Measurements from ENCODE around the gene TTC34. TPM values are rescaled to one million over a fixed set of nuclear protein-coding genes. Genes with fewer than 3 reads are reported as not detected.

TTC34 gene
- total RNA-seq, 1 donor from 2014 or later = 0.09 TPM

GRCh38 chr1:2783435-2784397, 17.8 kb downstream of the TTC34 start:
- peaks cover 4% of the 10 kb centered on the region for H3K4me1 Mint-ChIP-seq

GRCh38 chr1:2783069-2783434, 18.4 kb downstream of the TTC34 start:
- Mint-ChIP-seq H3K36me3 (no peaks in the 10 kb centered on the region), H3K9me3 (peaks cover 8% of the 10 kb centered on the region)

More at GRCh38 chr1:2783435-2784397, 17.8 kb downstream of the TTC34 start:
- Mint-ChIP-seq H3K4me3 (no peak overlapping the region), H3K9me3 (peaks cover 8% of the 10 kb centered on the region), H3K36me3 (no peaks in the 10 kb centered on the region), H3K27me3 (ENCODE audit: insufficient read depth, low read depth) (peaks cover 12% of the 10 kb centered on the region), H3K27ac (no peak overlapping the region)
- Histone ChIP-seq H3K36me3 (no peaks in the 10 kb centered on the region), H3F3A (ENCODE audit: low read depth) (no peaks in the 10 kb centered on the region), H3K9me3 (ENCODE audit: low read depth) (peaks cover 23% of the 10 kb centered on the region), H3K4me2 (no peak overlapping the region), H3K4me1 (no peaks in the 10 kb centered on the region), H3K9ac (no peak overlapping the region), H3K4me3 (no peak overlapping the region), H4K20me1 (ENCODE audit: low read depth) (no peaks in the 10 kb centered on the region), H3K27me3 (no peaks in the 10 kb centered on the region), H3K79me2 (ENCODE audit: low read depth) (no peaks in the 10 kb centered on the region), H2AFZ (replicated peaks) (no peak overlapping the region), H3K27ac (no peak overlapping the region)
- TF ChIP-seq CTCF (IDR thresholded peaks at IDR 0.05) (no peak), EZH2 (IDR thresholded peaks at IDR 0.05) (no peak), EZH2phosphoT487 (IDR thresholded peaks at IDR 0.05) (no peak)
- no peak for DNase-seq (ENCODE audit: low spot score)

GRCh38 chr1:2781627-2782026, 19.9 kb downstream of the TTC34 start:
- Mint-ChIP-seq H3K4me3 (no peak overlapping the region), H3K27me3 (ENCODE audit: insufficient read depth, low read depth) (peaks cover 7% of the 10 kb centered on the region), H3K4me1 (no peaks in the 10 kb centered on the region), H3K36me3 (no peaks in the 10 kb centered on the region), H3K9me3 (peaks cover 8% of the 10 kb centered on the region), H3K27ac (no peak overlapping the region)
- H3K79me2 ChIP-seq (ENCODE audit: low read depth) = no peaks in the 10 kb centered on the region
- no peak for TF ChIP-seq EZH2 (IDR thresholded peaks at IDR 0.05)
- no peak for TF ChIP-seq EZH2phosphoT487 (IDR thresholded peaks at IDR 0.05)
- no peak for TF ChIP-seq CTCF (IDR thresholded peaks at IDR 0.05)
- H3K9ac ChIP-seq = no peak overlapping the region
- peaks cover 23% of the 10 kb centered on the region for H3K9me3 ChIP-seq (ENCODE audit: low read depth)
- H2AFZ ChIP-seq (replicated peaks) = no peak overlapping the region
- no peaks in the 10 kb centered on the region for H4K20me1 ChIP-seq (ENCODE audit: low read depth)
- no peaks in the 10 kb centered on the region for H3K4me1 ChIP-seq
- H3K4me2 ChIP-seq = no peak overlapping the region
- no peak overlapping the region for H3K27ac ChIP-seq
- H3K36me3 ChIP-seq = no peaks in the 10 kb centered on the region
- no peaks in the 10 kb centered on the region for H3F3A ChIP-seq (ENCODE audit: low read depth)
- no peak overlapping the region for H3K4me3 ChIP-seq
- no peak for DNase-seq (ENCODE audit: low spot score)
- no peaks in the 10 kb centered on the region for H3K27me3 ChIP-seq

More at GRCh38 chr1:2783069-2783434, 18.4 kb downstream of the TTC34 start:
- Histone ChIP-seq H3K79me2 (ENCODE audit: low read depth) (no peaks in the 10 kb centered on the region), H3K36me3 (no peaks in the 10 kb centered on the region), H3K27me3 (no peaks in the 10 kb centered on the region), H3K9ac (no peak overlapping the region), H4K20me1 (ENCODE audit: low read depth) (no peaks in the 10 kb centered on the region), H3K4me1 (no peaks in the 10 kb centered on the region), H3F3A (ENCODE audit: low read depth) (no peaks in the 10 kb centered on the region), H3K4me2 (no peak overlapping the region), H2AFZ (replicated peaks) (no peak overlapping the region), H3K9me3 (ENCODE audit: low read depth) (peaks cover 23% of the 10 kb centered on the region), H3K4me3 (no peak overlapping the region), H3K27ac (no peak overlapping the region)
- Mint-ChIP-seq H3K27ac (no peak overlapping the region), H3K4me3 (no peak overlapping the region), H3K27me3 (ENCODE audit: insufficient read depth, low read depth) (peaks cover 11% of the 10 kb centered on the region), H3K4me1 (peaks cover under 1% of the 10 kb centered on the region)
- no peak for DNase-seq (ENCODE audit: low spot score)
- TF ChIP-seq EZH2phosphoT487 (IDR thresholded peaks at IDR 0.05) (no peak), EZH2 (IDR thresholded peaks at IDR 0.05) (no peak), CTCF (IDR thresholded peaks at IDR 0.05) (no peak)

Data from neural progenitor cell (in vitro differentiated cells).